ENCODE results near the gene PHTF2. TPM values are rescaled to one million over a fixed set of nuclear protein-coding genes. Genes with fewer than 3 reads are reported as not detected.

Gene PHTF2
- total RNA-seq, 1 experiment from 2014 or later, result 26.7 TPM

GRCh38 chr7:77985232-77985973 is 186.8 kb downstream of the PHTF2 start:
- ChIA-PET RAD21 (ENCODE audit: low non-redundant PET in 1 of 2, low total read pairs in 2 of 2, uncharacterized antibody in 2 of 2, unreplicated experiment in 2 of 2) (no interaction called here), POLR2A (no interaction called here), CTCF (no interaction called here)
- Histone ChIP-seq H3K9ac (ENCODE audit: low read length) (no peak overlapping the region), H3K36me3 (ENCODE audit: control insufficient read depth in 1 of 2, insufficient read depth in 2 of 2, low read length in 2 of 2) (no peaks in the 10 kb centered on the region), H3K27ac (ENCODE audit: low read depth, low read length) (no peak overlapping the region), H3K9me2 (ENCODE audit: insufficient read depth) (no peaks in the 10 kb centered on the region), H3K4me3 (replicated peaks in 1 of 2; ENCODE audit: low read depth in 1 of 2, low read length in 2 of 2) (no peak overlapping the region), H3K4me2 (ENCODE audit: low read length) (no peak overlapping the region), H2AFZ (ENCODE audit: low read depth, low read length, poor library complexity, severe bottlenecking) (no peak overlapping the region), H4K20me1 (ENCODE audit: insufficient read depth) (no peaks in the 10 kb centered on the region), H3K79me2 (ENCODE audit: insufficient read depth, low read length) (no peaks in the 10 kb centered on the region), H3K27me3 (ENCODE audit: insufficient read depth, low read length) (no peaks in the 10 kb centered on the region), H3K4me1 (ENCODE audit: control insufficient read depth in 1 of 2, insufficient read depth in 2 of 2, low read length in 2 of 2) (peaks cover 0 to 17% of the 10 kb centered on the region in 2 experiments; a peak in 2 of 4 replicates), H3K9me3 (ENCODE audit: control insufficient read depth in 1 of 2, insufficient read depth in 1 of 2, low read depth in 1 of 2, low read length in 2 of 2) (no peaks in the 10 kb centered on the region)
- intact Hi-C loops (cut with micrococcal nuclease), result no loop called here
- no peak for DNase-seq (ENCODE audit: low read depth, low spot score)
- BruUV-seq (replicated peaks), result no TSS peak
- ATAC-seq, result no peak
- no peak for TF ChIP-seq ZNF274 (IDR thresholded peaks at IDR 0.05; ENCODE audit: low read depth, low read length)
- TF ChIP-seq CBX3 (IDR thresholded peaks at IDR 0.05; ENCODE audit: low read depth), result no peak
- TF ChIP-seq EGR1 (IDR thresholded peaks at IDR 0.05; ENCODE audit: low read depth), result no peak

- Histone ChIP-seq H4K20me1 (ENCODE audit: insufficient read depth) (no peaks in the 10 kb centered on the region), H3K36me3 (ENCODE audit: control insufficient read depth in 1 of 2, insufficient read depth in 2 of 2, low read length in 2 of 2) (no peaks in the 10 kb centered on the region), H3K27ac (ENCODE audit: low read depth, low read length) (no peak overlapping the region), H3K4me3 (replicated peaks in 1 of 2; ENCODE audit: low read depth in 1 of 2, low read length in 2 of 2) (no peak overlapping the region), H3K4me1 (ENCODE audit: control insufficient read depth in 1 of 2, insufficient read depth in 2 of 2, low read length in 2 of 2) (peaks cover 0 to 17% of the 10 kb centered on the region in 2 experiments; a peak in 2 of 4 replicates), H3K9me3 (ENCODE audit: control insufficient read depth in 1 of 2, insufficient read depth in 1 of 2, low read depth in 1 of 2, low read length in 2 of 2) (no peaks in the 10 kb centered on the region), H3K9me2 (ENCODE audit: insufficient read depth) (no peaks in the 10 kb centered on the region), H2AFZ (ENCODE audit: low read depth, low read length, poor library complexity, severe bottlenecking) (no peak overlapping the region), H3K4me2 (ENCODE audit: low read length) (no peak overlapping the region), H3K79me2 (ENCODE audit: insufficient read depth, low read length) (no peaks in the 10 kb centered on the region), H3K9ac (ENCODE audit: low read length) (no peak overlapping the region), H3K27me3 (ENCODE audit: insufficient read depth, low read length) (no peaks in the 10 kb centered on the region)
- ChIA-PET RAD21 (ENCODE audit: low non-redundant PET in 1 of 2, low total read pairs in 2 of 2, uncharacterized antibody in 2 of 2, unreplicated experiment in 2 of 2) (no interaction called here), CTCF (no interaction called here), POLR2A (no interaction called here)
- DNase-seq (ENCODE audit: low read depth, low spot score), result no peak
- intact Hi-C loops (cut with micrococcal nuclease), result no loop called here
- no peak for ATAC-seq
- TF ChIP-seq RAD21 (IDR thresholded peaks at IDR 0.05; ENCODE audit: low read depth) (no peak), CBX3 (IDR thresholded peaks at IDR 0.05; ENCODE audit: low read depth) (no peak), MAX (IDR thresholded peaks at IDR 0.05) (no peak), SP1 (IDR thresholded peaks at IDR 0.05; ENCODE audit: low read depth) (no peak), POLR2A (IDR thresholded peaks at IDR 0.05; ENCODE audit: borderline replicate concordance, extremely low read depth, insufficient read depth, insufficient read length) (no peak), TCF7L2 (IDR thresholded peaks at IDR 0.05; ENCODE audit: borderline replicate concordance, extremely low read depth, insufficient read depth, insufficient read length) (no peak), POLR2AphosphoS5 (IDR thresholded peaks at IDR 0.05; ENCODE audit: low read depth, low read length) (no peak), CEBPB (IDR thresholded peaks at IDR 0.05; ENCODE audit: low read depth) (no peak), FOSL1 (IDR thresholded peaks at IDR 0.05; ENCODE audit: low read depth) (no peak), ELF1 (IDR thresholded peaks at IDR 0.05; ENCODE audit: borderline replicate concordance, low read depth) (no peak), SIN3A (IDR thresholded peaks at IDR 0.05; ENCODE audit: low read depth) (no peak)
- TF ChIP-seq, protein P1, sequence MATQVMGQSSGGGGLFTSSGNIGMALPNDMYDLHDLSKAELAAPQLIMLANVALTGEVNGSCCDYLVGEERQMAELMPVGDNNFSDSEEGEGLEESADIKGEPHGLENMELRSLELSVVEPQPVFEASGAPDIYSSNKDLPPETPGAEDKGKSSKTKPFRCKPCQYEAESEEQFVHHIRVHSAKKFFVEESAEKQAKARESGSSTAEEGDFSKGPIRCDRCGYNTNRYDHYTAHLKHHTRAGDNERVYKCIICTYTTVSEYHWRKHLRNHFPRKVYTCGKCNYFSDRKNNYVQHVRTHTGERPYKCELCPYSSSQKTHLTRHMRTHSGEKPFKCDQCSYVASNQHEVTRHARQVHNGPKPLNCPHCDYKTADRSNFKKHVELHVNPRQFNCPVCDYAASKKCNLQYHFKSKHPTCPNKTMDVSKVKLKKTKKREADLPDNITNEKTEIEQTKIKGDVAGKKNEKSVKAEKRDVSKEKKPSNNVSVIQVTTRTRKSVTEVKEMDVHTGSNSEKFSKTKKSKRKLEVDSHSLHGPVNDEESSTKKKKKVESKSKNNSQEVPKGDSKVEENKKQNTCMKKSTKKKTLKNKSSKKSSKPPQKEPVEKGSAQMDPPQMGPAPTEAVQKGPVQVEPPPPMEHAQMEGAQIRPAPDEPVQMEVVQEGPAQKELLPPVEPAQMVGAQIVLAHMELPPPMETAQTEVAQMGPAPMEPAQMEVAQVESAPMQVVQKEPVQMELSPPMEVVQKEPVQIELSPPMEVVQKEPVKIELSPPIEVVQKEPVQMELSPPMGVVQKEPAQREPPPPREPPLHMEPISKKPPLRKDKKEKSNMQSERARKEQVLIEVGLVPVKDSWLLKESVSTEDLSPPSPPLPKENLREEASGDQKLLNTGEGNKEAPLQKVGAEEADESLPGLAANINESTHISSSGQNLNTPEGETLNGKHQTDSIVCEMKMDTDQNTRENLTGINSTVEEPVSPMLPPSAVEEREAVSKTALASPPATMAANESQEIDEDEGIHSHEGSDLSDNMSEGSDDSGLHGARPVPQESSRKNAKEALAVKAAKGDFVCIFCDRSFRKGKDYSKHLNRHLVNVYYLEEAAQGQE (IDR thresholded peaks at IDR 0.05; ENCODE audit: low read depth), result no peak
- TF ChIP-seq, protein P2, sequence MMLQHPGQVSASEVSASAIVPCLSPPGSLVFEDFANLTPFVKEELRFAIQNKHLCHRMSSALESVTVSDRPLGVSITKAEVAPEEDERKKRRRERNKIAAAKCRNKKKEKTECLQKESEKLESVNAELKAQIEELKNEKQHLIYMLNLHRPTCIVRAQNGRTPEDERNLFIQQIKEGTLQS (IDR thresholded peaks at IDR 0.05), result no peak
- BruUV-seq (replicated peaks), result no TSS peak
Observed at GRCh38 chr7:77985974-77986339, 187.4 kb downstream of the PHTF2 start.

Measured in HCT116 (cell line).